Fibroblast of lung (primary cell): Measurements from ENCODE around the gene PTPN20. TPM values are rescaled to one million over a fixed set of nuclear protein-coding genes. Genes with fewer than 3 reads are reported as not detected.
A peak's percentile ranks its signal among the peaks of the same experiment; 100 is the strongest.

Experiments used
- DNase-seq, 2 donors: peaks; one replicate each; pipeline versions ENCODE4 v3.0.0 to v3.0.0-alpha.2; 2010; ENCODE audit warnings: low read depth in 2 of 2
- H2AFZ ChIP-seq: 2 replicates; pipeline ENCODE4 v1.5.1; 2012; ENCODE audit warnings: low read length, control low read depth, inconsistent platforms
- H3K27ac ChIP-seq: 2 replicates; pipeline ENCODE4 v1.5.1; 2011; ENCODE audit warnings: low read length, control low read depth; ENCODE audit not compliant: insufficient read depth
- H3K27me3 ChIP-seq: 2 replicates; pipeline ENCODE4 v1.5.1; 2011; ENCODE audit warnings: mild to moderate bottlenecking, low read length; ENCODE audit not compliant: control insufficient read depth, insufficient read depth
- H3K36me3 ChIP-seq: 2 replicates; pipeline ENCODE4 v1.5.1; 2011; ENCODE audit warnings: low read length; ENCODE audit not compliant: control insufficient read depth, insufficient read depth
- H3K4me1 ChIP-seq: 2 replicates; pipeline ENCODE4 v1.5.1; 2011; ENCODE audit warnings: low read length; ENCODE audit not compliant: control insufficient read depth, insufficient read depth; ENCODE audit errors: extremely low read depth
- H3K4me2 ChIP-seq: 2 replicates; pipeline ENCODE4 v1.5.1; 2011; ENCODE audit warnings: low read length, control low read depth; ENCODE audit not compliant: insufficient read depth; ENCODE audit errors: extremely low read depth
- H3K4me3 ChIP-seq, 4 experiments: fragments of 200-600 bp in 1 of 4; sonication (generic) in 1 of 4; replicated peaks in 1 of 4; 2 replicates each; pipeline ENCODE4 v1.5.1; 2011 to 2016; ENCODE audit warnings: low read length in 4 of 4, low read depth in 3 of 4, mild to moderate bottlenecking in 3 of 4, control low read depth in 2 of 4, inconsistent platforms in 1 of 4, mixed read lengths in 1 of 4; ENCODE audit not compliant: insufficient read depth in 1 of 4; ENCODE audit errors: control extremely low read depth in 1 of 4
- H3K79me2 ChIP-seq: 2 replicates; pipeline ENCODE4 v1.5.1; 2012; ENCODE audit warnings: mild to moderate bottlenecking, low read length, inconsistent platforms; ENCODE audit not compliant: control insufficient read depth, insufficient read depth
- H3K9ac ChIP-seq: 2 replicates; pipeline ENCODE4 v1.5.1; 2011; ENCODE audit warnings: mild to moderate bottlenecking, low read length, control low read depth; ENCODE audit not compliant: insufficient read depth
- H3K9me3 ChIP-seq: 2 replicates; pipeline ENCODE4 v1.5.1; 2012; ENCODE audit warnings: low read depth, low read length; ENCODE audit not compliant: control insufficient read depth, insufficient read depth
- H4K20me1 ChIP-seq: 2 replicates; pipeline ENCODE4 v1.5.1; 2011; ENCODE audit warnings: low read length; ENCODE audit not compliant: control insufficient read depth, insufficient read depth; ENCODE audit errors: extremely low read depth
- CTCF ChIP-seq, 2 donors: IDR thresholded peaks in 1 of 2; conservative IDR thresholded peaks in 1 of 2; 1 replicate in 1 of 2; 2 replicates in 1 of 2; pipeline ENCODE4 v1.5.1; 2011 to 2012; ENCODE audit warnings: low read length in 2 of 2, control low read depth in 1 of 2, inconsistent platforms in 1 of 2, low read depth in 1 of 2, mild to moderate bottlenecking in 1 of 2
- EZH2 ChIP-seq: IDR thresholded peaks from 2 replicates; pipeline ENCODE4 v1.5.1; 2012; ENCODE audit warnings: low read length, control low read depth, mild to moderate bottlenecking; ENCODE audit errors: missing control alignments
- polyA plus RNA-seq, 2 donors: library from polyadenylated mRNA; depleted of rRNA in 1 of 2; stranded (reverse) in 1 of 2; unstranded in 1 of 2; fragments of >200 nt; gene quantifications; 2 replicates each; pipeline ENCODE4 v1.2.1, GENCODE V29; 2011 to 2012; ENCODE audit warnings: missing spikeins in 1 of 2
- total RNA-seq: library from RNA; depleted of rRNA; stranded (reverse); fragments of >200 nt; gene quantifications from 2 replicates; pipeline ENCODE4 v1.2.1, GENCODE V29; 2014

The PTPN20 gene
- total and polyA plus RNA-seq, 2 donors (not counting 1 experiment from before 2014, with no cell fraction given) = 0.23 to 0.33 TPM

GRCh38 chr10:47025253-47025539 is 114.0 kb downstream of the PTPN20 start:
- Histone ChIP-seq H3K27me3 (no peaks in the 10 kb centered on the region), H3K9ac (no peak overlapping the region), H3K4me1 (no peaks in the 10 kb centered on the region), H2AFZ (no peak overlapping the region), H3K79me2 (no peaks in the 10 kb centered on the region), H3K9me3 (no peaks in the 10 kb centered on the region), H3K4me2 (no peak overlapping the region), H3K27ac (no peak overlapping the region), H3K36me3 (no peaks in the 10 kb centered on the region), H4K20me1 (no peaks in the 10 kb centered on the region), H3K4me3 (no peak overlapping the region)
- no peak for TF ChIP-seq EZH2
- TF ChIP-seq CTCF (conservative IDR thresholded peaks at IDR 0.05 in 1 of 2, IDR thresholded peaks at IDR 0.05 in 1 of 2; ENCODE audit: low read depth in 1 of 2, low read length in 2 of 2) = no peak
- no peak for DNase-seq

- Histone ChIP-seq H3K9ac (no peak overlapping the region), H3K9me3 (no peaks in the 10 kb centered on the region), H3K27me3 (no peaks in the 10 kb centered on the region), H3K4me1 (no peaks in the 10 kb centered on the region), H3K4me3 (no peak overlapping the region), H3K79me2 (no peaks in the 10 kb centered on the region), H3K4me2 (no peak overlapping the region), H2AFZ (no peak overlapping the region), H4K20me1 (no peaks in the 10 kb centered on the region), H3K36me3 (no peaks in the 10 kb centered on the region), H3K27ac (no peak overlapping the region)
- peak; percentile 25 to 70 for DNase-seq
- TF ChIP-seq EZH2 (no peak), CTCF (conservative IDR thresholded peaks at IDR 0.05 in 1 of 2, IDR thresholded peaks at IDR 0.05 in 1 of 2; ENCODE audit: low read depth in 1 of 2, low read length in 2 of 2) (no peak)
Measured at GRCh38 chr10:47025540-47026300, 114.5 kb downstream of the PTPN20 start.

- no peaks in the 10 kb centered on the region for H4K20me1 ChIP-seq
- no peaks in the 10 kb centered on the region for H3K4me1 ChIP-seq
- no peaks in the 10 kb centered on the region for H3K36me3 ChIP-seq
- H3K79me2 ChIP-seq = no peaks in the 10 kb centered on the region
- no peak for TF ChIP-seq EZH2
- TF ChIP-seq CTCF (conservative IDR thresholded peaks at IDR 0.05 in 1 of 2, IDR thresholded peaks at IDR 0.05 in 1 of 2; ENCODE audit: low read depth in 1 of 2, low read length in 2 of 2) = no peak
- H2AFZ ChIP-seq = no peak overlapping the region
- no peak overlapping the region for H3K4me3 ChIP-seq
- H3K27me3 ChIP-seq = no peaks in the 10 kb centered on the region
- no peak overlapping the region for H3K27ac ChIP-seq
- H3K9ac ChIP-seq = no peak overlapping the region
- H3K9me3 ChIP-seq = no peaks in the 10 kb centered on the region
- no peak overlapping the region for H3K4me2 ChIP-seq
- no peak for DNase-seq
Measured at GRCh38 chr10:47026301-47027107, 115.3 kb downstream of the PTPN20 start.
